Adrenal gland (tissue), 12 donors: ENCODE data around the gene GRK3. TPM values are rescaled to one million over a fixed set of nuclear protein-coding genes. Genes with fewer than 3 reads are reported as not detected.
A peak's percentile ranks its signal among the peaks of the same experiment; 100 is the strongest.

Experiments used
- DNase-seq, 7 donors: peaks; one replicate each; pipeline ENCODE4 v3.0.0-alpha.2; 2019 to 2020
- H3K27ac ChIP-seq, 5 donors: fragments of 200-600 bp; sonication (generic) in 4 of 5; 1 replicate in 3 of 5; 2 replicates in 2 of 5; pipeline versions ENCODE4 v1.5.1 to v1.8.0; 2016 to 2020; ENCODE audit warnings: mild to moderate bottlenecking in 1 of 5
- H3K27me3 ChIP-seq: fragments of 200-600 bp; 2 replicates; pipeline ENCODE4 v1.8.0; 2021
- H3K36me3 ChIP-seq, 2 donors: fragments of 200-600 bp; replicated peaks in 1 of 2; 1 replicate in 1 of 2; 2 replicates in 1 of 2; pipeline versions ENCODE4 v1.5.1 to v1.8.0; 2018 to 2022
- H3K4me1 ChIP-seq, 2 donors: fragments of 200-600 bp; replicated peaks in 1 of 2; 1 replicate in 1 of 2; 2 replicates in 1 of 2; pipeline versions ENCODE4 v1.5.1 to v1.8.0; 2018 to 2021
- H3K4me3 ChIP-seq, 4 donors: fragments of 200-600 bp; sonication (generic) in 3 of 4; one replicate each; pipeline ENCODE4 v1.5.1; 2016 to 2018
- H3K9me3 ChIP-seq, 3 donors: fragments of 200-600 bp; sonication (generic) in 1 of 3; replicated peaks in 1 of 3; 1 replicate in 2 of 3; 2 replicates in 1 of 3; pipeline versions ENCODE4 v1.5.1 to v1.8.0; 2016 to 2021
- POLR2A ChIP-seq, 2 donors: fragments of 450-650 bp; IDR thresholded peaks; one replicate each; pipeline ENCODE4 v1.6.1; 2017; ENCODE audit warnings: antibody characterized with exemption in 2 of 2, mild to moderate bottlenecking in 2 of 2, moderate library complexity in 1 of 2
- WGBS, 4 donors: extraction: QIAGEN DNeasy Blood & Tissue Kit in 2 of 4; methylation state at CpG; one replicate each; pipeline versions ENCODE4 v1.1.5 to v1.1.7; 2013 to 2017; 5-methylcytosine and 5-hydroxymethylcytosine counted together
- intact Hi-C, 2 donors: fragments of 100-400 bp; cut with DNase I; formaldehyde crosslinking; loops; one replicate each; pipeline versions ENCODE4 v1.14.1 to v1.15.0; 2022 to 2023
- polyA plus RNA-seq, 3 donors: library from polyadenylated mRNA; stranded (reverse); fragments of 200-250 nt in 2 of 3; fragments of 350-450 nt in 1 of 3; fragmentation: Illumina TruSeq in 1 of 3; extraction: RNeasy Lipid Tissue Mini Kit (QIAGEN cat#74804) in 1 of 3; gene quantifications; one replicate each; pipeline ENCODE4 v1.2.3, GENCODE V29; 2013 to 2014
- total RNA-seq, 9 donors: library from RNA; depleted of rRNA in 4 of 9; stranded (reverse); fragments of >200 nt in 4 of 9; fragments of 120-200 nt in 1 of 9; fragmentation: NEBNext Ultra II Directional in 1 of 9; extraction: Animal tissue kit (Norgen Biotek cat#: 25700) in 1 of 9; gene quantifications; one replicate each; pipeline versions ENCODE4 v1.1.0 to v1.2.4, GENCODE V29; 2013 to 2023
- TF ChIP-seq, protein P1 (sequence below), 6 experiments: fragments of 450-650 bp in 4 of 6; fragments of 200-600 bp in 2 of 6; sonication (generic) in 1 of 6; IDR thresholded peaks; 1 replicate in 5 of 6; 2 replicates in 1 of 6; pipeline versions ENCODE4 v1.5.1 to v1.8.0; 2016 to 2021; ENCODE audit warnings: antibody characterized with exemption in 6 of 6, mild to moderate bottlenecking in 2 of 6, moderate library complexity in 1 of 6
- donor health status: healthy with polysubstance abuse.
- donor health status: Bipolar disorder and iron deficiency.
- donor health status: DM: yes; HTN: yes; CAD: no.
- donor health status: DM: no; HTN: no; CAD: no.
- donor health status: DM: no; HTN: no; CAD: no.
- donor health status: DM: yes; HTN: yes; CAD: no.

Gene GRK3
- total and polyA plus RNA-seq, 12 donors, result 3.2 to 20.9 (median 10.1) TPM

DNA sequence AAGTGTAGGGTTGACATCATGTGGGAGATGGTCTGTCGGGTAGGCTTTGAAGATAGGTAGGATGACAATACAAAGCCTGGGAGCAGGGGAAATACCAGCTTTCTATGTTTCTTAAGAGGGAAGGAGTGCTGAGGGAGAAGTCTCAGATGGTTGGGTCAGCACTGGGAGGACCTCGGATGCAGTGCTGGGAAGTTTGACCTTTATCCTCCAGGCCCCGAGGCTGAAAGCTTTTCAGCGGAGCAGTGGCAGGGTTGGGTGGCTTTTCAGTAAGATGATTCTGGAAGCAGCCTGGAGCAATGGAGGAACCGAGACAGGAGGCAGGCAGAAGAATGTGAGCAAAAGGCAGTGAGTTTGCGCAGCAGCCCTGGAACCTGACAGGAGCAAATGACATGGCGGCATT lies 134.0 kb downstream of the GRK3 start:
- no peak overlapping the region for H3K27ac ChIP-seq
- TF ChIP-seq, protein P1, sequence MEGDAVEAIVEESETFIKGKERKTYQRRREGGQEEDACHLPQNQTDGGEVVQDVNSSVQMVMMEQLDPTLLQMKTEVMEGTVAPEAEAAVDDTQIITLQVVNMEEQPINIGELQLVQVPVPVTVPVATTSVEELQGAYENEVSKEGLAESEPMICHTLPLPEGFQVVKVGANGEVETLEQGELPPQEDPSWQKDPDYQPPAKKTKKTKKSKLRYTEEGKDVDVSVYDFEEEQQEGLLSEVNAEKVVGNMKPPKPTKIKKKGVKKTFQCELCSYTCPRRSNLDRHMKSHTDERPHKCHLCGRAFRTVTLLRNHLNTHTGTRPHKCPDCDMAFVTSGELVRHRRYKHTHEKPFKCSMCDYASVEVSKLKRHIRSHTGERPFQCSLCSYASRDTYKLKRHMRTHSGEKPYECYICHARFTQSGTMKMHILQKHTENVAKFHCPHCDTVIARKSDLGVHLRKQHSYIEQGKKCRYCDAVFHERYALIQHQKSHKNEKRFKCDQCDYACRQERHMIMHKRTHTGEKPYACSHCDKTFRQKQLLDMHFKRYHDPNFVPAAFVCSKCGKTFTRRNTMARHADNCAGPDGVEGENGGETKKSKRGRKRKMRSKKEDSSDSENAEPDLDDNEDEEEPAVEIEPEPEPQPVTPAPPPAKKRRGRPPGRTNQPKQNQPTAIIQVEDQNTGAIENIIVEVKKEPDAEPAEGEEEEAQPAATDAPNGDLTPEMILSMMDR (IDR thresholded peaks at IDR 0.05), result no peak
- TF ChIP-seq POLR2A (IDR thresholded peaks at IDR 0.05), result no peak
- H3K27me3 ChIP-seq, result no peaks in the 10 kb centered on the region
- WGBS, 4 donors, result 85 to 95% (median 95%) methylated on average over 7 of the region's 7 CpGs
- DNase-seq, result no peak
- H3K36me3 ChIP-seq, result no peaks in the 10 kb centered on the region
- no peak overlapping the region for H3K4me3 ChIP-seq
- peaks cover 0 to 18% of the 10 kb centered on the region in 2 donors for H3K4me1 ChIP-seq
- intact Hi-C loops, result no loop called here
- H3K9me3 ChIP-seq, result no peaks in the 10 kb centered on the region

DNA sequence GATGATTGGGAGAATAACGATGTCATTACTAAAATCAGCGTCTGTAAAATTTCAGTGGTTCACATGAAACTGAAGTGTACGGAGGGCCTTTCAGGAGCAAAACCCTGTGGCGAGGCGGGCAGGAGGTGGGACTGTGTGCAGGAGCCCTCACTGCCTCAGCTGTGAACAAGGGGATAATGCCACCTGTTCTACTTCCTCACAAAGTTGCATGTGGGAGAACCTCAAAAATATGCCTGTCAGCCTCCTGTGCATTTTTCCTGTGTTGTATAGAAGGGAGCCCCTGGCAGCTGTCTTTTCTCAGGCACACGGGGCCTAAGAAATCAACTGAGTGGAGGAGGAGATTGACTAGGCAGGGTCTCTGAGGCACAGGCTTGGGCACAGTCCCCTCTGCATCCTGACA lies 134.5 kb downstream of the GRK3 start:
- Histone ChIP-seq H3K9me3 (no peaks in the 10 kb centered on the region), H3K27me3 (no peaks in the 10 kb centered on the region), H3K4me1 (peaks cover 0 to 18% of the 10 kb centered on the region in 2 donors), H3K36me3 (no peaks in the 10 kb centered on the region), H3K27ac (no peak overlapping the region), H3K4me3 (no peak overlapping the region)
- 93 to 96% (median 94%) methylated on average over 6 of the region's 6 CpGs for WGBS, 4 donors
- TF ChIP-seq POLR2A (IDR thresholded peaks at IDR 0.05), result no peak
- TF ChIP-seq, protein P1 (IDR thresholded peaks at IDR 0.05), result no peak
- intact Hi-C loops, result no loop called here
- no peak for DNase-seq

DNA sequence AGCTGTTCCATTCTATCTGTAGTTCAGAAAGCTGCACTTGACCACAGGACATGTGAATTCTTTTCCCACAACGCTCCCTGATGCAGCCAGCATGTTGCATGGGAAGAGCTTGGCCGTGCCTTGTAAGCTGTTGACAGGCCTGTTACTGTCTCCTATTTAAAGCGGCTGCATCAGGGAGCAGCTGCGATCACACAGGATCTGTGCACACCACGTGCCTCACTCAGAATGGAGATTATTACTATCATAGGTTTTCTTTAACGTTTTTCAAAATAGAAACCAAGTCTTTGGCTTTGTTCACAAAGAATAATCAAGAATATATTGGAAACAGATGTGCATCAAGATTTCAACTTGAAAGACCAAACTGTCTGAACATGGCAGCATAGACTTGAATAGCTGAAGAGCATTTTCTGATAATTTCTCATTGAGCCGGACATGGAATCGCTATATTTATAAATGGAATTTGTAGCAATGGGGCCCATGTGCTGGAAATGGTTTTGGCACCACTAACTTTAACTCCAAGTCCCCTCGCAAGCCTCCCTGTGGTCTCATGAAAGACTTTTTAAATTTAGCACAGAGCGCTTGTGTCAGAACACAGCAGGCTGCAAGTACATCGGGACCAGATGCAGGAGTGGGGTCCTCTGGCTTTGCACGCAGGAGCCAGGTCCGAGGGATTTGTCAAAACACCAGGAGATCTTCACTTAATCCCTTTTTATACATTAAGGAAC lies 136.7 kb downstream of the GRK3 start:
- Histone ChIP-seq H3K27me3 (no peaks in the 10 kb centered on the region), H3K4me1 (peaks cover 0 to 18% of the 10 kb centered on the region in 2 donors), H3K36me3 (peaks cover 0 to 3% of the 10 kb centered on the region in 2 donors), H3K9me3 (no peaks in the 10 kb centered on the region), H3K4me3 (no peak overlapping the region), H3K27ac (no peak overlapping the region)
- intact Hi-C loops, result loop anchor here (5.0 to 10.0 kb wide), 2 partner anchors 136 to 239 kb away; partner anchors contain the start of gene GRK3 (in 1 of the 2)
- 67 to 79% (median 74%) methylated on average over 12 to 13 of the region's 13 CpGs for WGBS, 4 donors
- DNase-seq, result no peak
- no peak for TF ChIP-seq POLR2A (IDR thresholded peaks at IDR 0.05)
- TF ChIP-seq, protein P1 (IDR thresholded peaks at IDR 0.05), result no peak

DNA sequence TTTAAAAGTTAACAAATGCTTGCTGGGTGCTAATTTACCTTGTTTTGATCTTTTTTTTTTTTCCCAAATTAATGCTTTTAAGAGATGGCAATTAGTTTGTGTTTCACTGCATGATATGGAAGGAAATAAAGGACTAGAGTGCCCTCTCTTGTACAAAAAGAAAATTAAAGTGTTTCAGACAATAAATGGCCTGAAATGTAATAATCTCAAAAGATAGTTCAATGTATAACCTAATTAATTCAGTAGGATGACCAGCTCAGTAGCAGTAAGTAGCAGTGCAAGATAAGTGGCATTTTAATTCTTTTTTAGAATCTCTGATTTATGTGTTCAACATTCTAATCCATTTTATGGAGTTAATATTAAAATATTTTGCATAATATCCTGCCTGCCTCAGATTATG lies 137.6 kb downstream of the GRK3 start:
- H3K4me1 ChIP-seq, result peaks cover 0 to 12% of the 10 kb centered on the region in 2 donors
- H3K9me3 ChIP-seq, result no peaks in the 10 kb centered on the region
- intact Hi-C loops, result loop anchor here (2.0 to 10.0 kb wide), 3 partner anchors 137 to 240 kb away; partner anchors contain the start of gene GRK3 (in 1 of the 2)
- H3K36me3 ChIP-seq, result peaks cover 0 to 3% of the 10 kb centered on the region in 2 donors
- no peak for DNase-seq
- H3K27ac ChIP-seq, result no peak overlapping the region
- no peak overlapping the region for H3K4me3 ChIP-seq
- no peaks in the 10 kb centered on the region for H3K27me3 ChIP-seq
- TF ChIP-seq, protein P1 (IDR thresholded peaks at IDR 0.05), result peak; percentile 27 to 75 (median 58)
- no peak for TF ChIP-seq POLR2A (IDR thresholded peaks at IDR 0.05)
